Central memory CD4-positive, alpha-beta T cell (primary cell): Measurements from ENCODE around the gene PARVA.

Experiments
- DNase-seq: peaks from one replicate; pipeline ENCODE4 v3.0.0; 2022

PARVA gene

GRCh38 chr11:12560362-12560761 is 183.0 kb downstream of the PARVA start:
- DNase-seq = no peak

GRCh38 chr11:12560861-12561260 is 183.5 kb downstream of the PARVA start:
- DNase-seq = no peak

- DNase-seq = no peak
Observed at GRCh38 chr11:12564012-12564411, 186.6 kb downstream of the PARVA start.

- DNase-seq = no peak
Observed at GRCh38 chr11:12565406-12565805, 188.0 kb downstream of the PARVA start.

- no peak for DNase-seq
Observed at GRCh38 chr11:12567746-12568460, 190.5 kb downstream of the PARVA start.

- no peak for DNase-seq
Observed at GRCh38 chr11:12569499-12570425, 192.4 kb downstream of the PARVA start.

GRCh38 chr11:12573707-12574485 is 196.5 kb downstream of the PARVA start:
- no peak for DNase-seq

- DNase-seq = no peak
Observed at GRCh38 chr11:12577725-12578644, 200.6 kb downstream of the PARVA start.

- DNase-seq = no peak
Observed at GRCh38 chr11:12581416-12581815, 204.0 kb downstream of the PARVA start.

GRCh38 chr11:12581923-12582322 is 204.6 kb downstream of the PARVA start:
- DNase-seq = no peak
